A172 (cell line): ENCODE results near the gene ATXN1. TPM values are rescaled to one million over a fixed set of nuclear protein-coding genes. Genes with fewer than 3 reads are reported as not detected.

Source experiments
- DNase-seq: peaks from one replicate; pipeline ENCODE4 v3.0.0-alpha.2; 2015; ENCODE audit warnings: low spot score
- total RNA-seq: library from RNA; depleted of rRNA; stranded (reverse); fragments of >200 nt; shearing (Covaris generic); gene quantifications from 2 replicates; pipeline ENCODE4 v1.2.3, GENCODE V29; 2014

ATXN1 gene
- total RNA-seq, 1 experiment from 2014 or later, result 12.4 TPM

DNA sequence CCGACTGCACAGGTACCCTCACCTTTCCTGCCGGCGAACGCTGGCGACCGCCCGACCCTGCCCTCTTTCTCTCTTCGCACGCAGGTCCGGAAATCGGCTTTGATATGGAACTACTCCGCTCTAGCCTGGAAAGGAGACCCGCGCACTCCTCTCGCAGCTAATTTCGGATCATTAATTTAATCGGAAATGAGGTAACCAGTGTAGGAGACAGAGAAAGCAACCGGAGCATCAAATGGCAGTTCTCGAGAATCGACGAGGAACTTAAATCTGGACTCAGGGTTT lies 949 bp upstream of the ATXN1 start:
- no peak for DNase-seq

DNA sequence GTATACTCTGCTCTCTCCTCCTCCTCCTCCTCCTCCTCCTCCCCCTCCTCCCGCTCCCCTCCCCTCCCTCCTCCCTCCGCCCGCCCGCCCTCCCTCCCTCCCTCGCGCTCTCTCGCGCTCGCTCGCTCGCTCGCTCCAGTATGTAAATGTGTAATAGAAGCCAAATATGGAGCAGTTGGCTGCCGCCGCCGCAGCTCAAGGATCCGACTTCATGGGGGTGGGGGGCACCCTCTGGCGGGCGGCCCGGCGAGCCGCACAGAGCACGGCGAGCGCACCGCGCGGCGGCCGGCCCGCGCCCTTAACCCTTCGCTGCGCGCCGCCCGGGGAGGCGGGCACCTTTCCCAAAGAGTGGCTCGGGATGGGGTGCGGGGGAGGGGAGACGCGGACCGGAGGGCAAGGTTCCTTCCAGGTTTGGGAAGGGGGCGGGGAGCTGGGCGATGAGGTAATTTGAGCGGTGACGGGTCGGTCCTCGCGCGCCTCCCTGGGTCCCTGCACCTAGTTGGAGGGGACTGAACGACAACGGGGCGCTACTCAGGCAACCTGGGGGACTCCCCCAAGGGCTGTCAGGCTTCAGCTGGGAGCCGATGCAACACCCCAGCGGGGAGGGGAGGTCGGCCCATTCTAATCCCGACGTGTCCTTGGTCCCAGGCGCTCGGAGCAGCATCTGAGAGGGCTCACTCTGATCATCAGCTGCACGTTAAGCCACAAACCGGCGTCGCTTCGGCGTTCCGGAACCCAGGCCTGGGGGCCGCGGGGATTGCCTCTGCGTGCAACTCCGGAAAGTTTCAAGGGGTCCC lies 409 bp upstream of the ATXN1 start:
- DNase-seq, result peak; percentile 64

DNA sequence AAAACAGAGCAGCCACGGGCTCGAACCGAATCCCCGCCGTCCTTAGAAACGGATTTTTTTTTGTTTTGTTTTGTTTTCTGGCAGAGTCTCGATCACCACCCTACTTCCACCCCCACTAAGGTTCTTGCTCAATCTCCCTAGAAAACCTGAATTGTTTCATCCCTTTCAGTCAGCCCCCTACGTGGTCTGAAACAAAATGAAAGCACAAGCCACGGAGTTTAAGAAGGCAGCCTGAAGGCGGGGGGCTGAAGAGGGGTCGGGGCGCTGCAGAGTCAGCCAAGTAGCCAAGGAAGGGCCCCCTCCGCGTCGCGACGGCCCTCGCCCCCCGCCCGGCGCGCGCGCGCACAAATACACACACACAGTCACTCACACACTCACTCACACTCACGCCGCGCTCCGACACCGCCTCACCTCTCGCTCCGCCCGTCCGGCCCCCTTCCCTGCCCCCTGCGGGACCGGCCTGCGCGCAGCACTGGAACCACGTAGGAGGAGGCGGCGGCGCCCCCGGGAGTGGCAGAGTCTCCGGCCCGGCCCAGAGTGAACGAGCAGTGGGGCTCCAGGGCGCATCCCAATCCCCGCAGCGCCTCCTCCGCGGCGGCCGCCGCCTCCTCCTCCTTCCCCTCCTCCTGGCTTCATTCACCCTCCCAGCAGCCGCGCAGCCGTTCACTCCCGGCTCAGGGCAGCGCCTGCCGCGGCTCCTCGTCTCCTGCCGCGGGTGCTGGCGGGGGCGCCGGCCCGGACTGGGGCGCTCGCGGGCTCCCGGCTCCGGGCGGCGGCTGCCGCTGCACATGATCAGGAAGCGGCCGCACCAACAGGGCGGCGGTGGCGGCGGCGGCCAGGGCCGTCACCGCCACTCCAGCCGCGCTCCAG lies 1.4 kb downstream of the ATXN1 start:
- DNase-seq, result no peak

GRCh38 chr6:16759181-16759645 lies 2.0 kb downstream of the ATXN1 start:
- DNase-seq, result no peak

- no peak for DNase-seq
Observed at GRCh38 chr6:16758163-16758975, 2.9 kb downstream of the ATXN1 start.

DNA sequence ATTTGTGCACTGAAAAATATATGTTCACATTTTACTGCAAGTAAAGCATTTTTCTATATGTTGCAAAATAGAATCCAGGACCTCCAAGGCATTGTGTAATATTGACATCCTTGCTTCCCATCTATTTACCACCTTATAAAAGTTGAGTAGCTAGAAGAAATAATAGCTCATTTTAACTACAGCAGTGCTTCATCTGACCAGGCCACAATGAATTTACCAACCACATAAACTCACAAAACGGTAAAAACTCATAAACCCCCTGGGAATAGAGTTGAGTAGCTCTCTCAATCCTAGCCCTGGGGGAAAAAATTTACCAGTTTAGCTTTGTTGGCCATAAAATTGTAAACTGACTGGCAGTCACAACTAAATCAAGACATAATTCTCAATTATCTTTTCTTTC lies 3.9 kb downstream of the ATXN1 start:
- DNase-seq, result no peak

DNA sequence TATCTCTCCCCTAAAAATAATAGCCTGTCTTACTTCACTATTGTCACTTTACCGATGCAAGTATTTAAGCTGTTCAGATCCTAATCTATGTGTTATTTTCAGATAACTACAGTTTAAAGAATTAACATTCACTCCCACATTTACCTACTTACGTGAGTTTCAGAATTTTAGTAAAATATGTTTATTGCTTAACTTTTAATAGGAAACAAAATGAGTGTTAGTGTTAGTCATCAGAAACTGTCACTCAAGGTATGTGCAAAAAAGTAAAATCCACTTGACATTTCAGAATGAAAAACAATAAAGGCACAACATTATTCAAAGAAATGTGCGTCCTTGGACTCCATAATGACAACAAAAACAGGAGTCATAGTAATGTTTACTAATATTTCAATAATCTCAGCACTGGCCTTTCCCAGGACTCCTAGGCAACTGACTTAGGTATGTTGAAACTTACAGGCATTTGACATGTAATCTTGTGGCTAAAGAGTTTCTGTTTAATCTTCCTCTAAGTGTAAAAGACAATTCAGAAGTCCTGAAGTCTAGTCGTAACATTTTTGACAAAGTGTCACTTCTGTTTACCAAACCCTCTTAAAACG lies 4.5 kb downstream of the ATXN1 start:
- DNase-seq, result no peak

GRCh38 chr6:16755544-16755943 lies 5.7 kb downstream of the ATXN1 start:
- DNase-seq, result no peak

- DNase-seq, result no peak
Observed at GRCh38 chr6:16754876-16755275, 6.4 kb downstream of the ATXN1 start.

GRCh38 chr6:16754274-16754673 lies 7.0 kb downstream of the ATXN1 start:
- no peak for DNase-seq

GRCh38 chr6:16753341-16753740 lies 7.9 kb downstream of the ATXN1 start:
- DNase-seq, result no peak

GRCh38 chr6:16752206-16752866 lies 8.9 kb downstream of the ATXN1 start:
- peak; percentile 79 for DNase-seq

DNA sequence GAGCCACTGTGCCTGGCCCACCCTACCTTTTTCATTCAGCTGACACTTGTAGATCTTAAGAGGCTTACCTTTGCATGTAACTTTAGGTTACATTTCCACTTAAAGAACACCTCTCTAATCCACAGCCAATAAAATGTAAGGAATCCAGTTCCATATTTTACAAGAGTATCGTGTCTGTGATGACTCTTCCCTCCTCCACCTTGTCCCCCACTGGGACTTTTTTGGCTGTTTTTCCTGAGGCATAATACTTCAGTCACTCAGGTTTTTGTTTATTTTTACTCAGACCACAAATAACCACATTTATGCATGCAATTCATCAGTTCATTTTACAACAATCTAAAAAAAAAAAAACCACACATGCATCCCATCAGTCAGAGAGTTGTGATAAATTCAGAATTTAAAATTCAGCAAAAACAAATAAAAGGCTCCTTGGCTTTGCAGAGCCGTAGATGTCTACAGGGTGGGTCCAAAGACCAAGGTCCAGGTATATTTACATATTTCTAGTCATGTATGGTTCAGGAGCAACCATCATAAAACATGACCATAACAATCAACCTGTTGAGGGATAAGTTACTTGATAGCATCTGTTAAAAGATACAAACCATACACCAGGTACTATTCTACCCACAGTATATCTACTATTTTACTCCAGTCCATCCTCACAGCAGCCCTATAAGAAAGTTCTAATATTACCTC lies 9.9 kb downstream of the ATXN1 start:
- DNase-seq, result peak; percentile 64

DNA sequence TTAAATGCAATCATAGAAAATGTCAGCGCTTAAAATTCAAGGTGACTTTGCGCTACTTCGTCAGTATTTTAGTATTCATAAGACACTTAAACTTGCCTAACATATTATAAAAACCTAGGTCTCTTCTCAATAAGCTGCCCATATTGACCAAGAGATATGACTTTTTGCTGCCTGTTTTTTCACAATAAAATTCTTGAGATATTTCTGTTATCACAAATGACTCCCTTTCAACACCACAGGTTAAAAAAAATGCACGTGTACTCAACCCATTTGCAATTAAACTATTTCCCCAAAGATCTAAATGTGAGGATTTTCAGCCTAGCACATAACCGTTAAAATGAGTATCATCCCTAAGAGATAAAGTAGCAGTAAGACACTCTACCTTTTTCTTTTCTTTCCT lies 10.7 kb downstream of the ATXN1 start:
- DNase-seq, result no peak

GRCh38 chr6:16749516-16750485 lies 11.5 kb downstream of the ATXN1 start:
- no peak for DNase-seq

- DNase-seq, result no peak
Observed at GRCh38 chr6:16748025-16748319, 13.3 kb downstream of the ATXN1 start.

DNA sequence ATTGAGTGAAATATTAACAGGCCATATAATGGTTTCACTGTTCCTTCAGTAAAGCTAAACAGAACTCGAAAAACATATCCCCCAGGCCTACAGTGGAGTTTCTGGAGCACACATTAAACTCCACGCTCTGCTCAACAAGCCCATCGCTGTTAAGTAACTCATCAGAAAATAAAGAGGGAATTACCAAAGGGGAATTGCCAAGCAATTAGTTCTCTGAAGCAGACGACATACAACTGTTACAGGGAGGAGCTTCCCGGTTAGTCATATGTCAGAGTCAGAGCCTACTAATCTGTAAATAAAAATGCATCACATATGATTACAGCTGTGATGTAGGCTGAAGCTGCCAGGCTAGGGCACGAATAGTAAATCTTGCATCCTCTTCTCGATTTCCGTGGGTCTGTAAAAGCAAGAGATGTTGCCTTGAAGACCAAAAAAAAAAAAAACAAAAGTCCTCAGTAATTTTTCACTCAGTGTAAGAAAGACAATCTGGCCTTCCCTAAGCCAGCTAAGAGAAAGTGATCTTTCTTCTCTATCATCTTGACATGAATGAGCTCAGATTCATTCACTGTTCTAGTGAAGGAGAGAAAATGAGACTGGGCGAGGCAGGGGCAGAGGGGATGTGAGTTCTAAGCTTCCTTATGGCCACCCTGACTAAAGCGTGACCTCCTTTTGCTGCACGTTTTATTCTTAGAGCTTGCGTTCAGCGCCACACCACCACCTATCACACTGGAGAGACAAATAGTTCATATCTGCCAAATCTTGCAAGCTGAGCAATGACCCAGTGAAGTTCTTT lies 13.8 kb downstream of the ATXN1 start:
- DNase-seq, result peak; percentile 71

DNA sequence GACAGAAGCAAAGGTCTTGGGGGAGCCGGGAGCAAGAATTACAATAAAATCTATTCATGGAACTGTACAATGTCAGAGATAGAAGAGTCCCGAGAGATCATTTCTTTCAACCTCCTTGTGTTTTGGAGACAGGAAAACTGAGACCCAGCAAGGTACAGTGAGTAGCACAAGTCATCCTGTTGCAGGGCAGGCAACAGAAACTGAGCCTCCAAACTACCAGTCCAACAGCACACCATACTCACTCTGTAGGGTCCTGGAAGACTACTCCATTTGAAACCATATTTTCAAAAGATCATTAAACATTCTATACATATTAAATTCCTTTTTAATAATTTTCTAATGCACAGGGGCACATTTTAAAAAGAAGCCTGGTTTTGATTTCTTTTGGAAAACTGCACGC lies 14.4 kb downstream of the ATXN1 start:
- DNase-seq, result no peak

DNA sequence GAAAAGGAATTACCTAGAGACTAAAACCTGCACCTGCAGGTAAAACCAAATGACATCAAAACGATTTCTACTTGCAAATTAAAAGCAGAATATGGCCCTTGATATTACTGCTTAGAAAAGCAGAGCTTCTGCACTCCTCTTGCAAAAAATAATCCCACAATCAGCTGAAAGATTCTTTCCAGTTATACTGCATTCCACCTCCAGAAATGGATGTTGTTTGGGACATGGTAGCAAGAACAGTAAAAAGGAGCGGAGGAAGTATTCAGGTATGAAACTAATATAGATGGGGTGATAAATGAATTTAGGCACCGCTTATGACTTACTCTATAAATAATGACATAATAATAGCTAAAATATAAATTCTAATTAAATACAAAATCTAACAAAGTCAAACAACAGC lies 14.9 kb downstream of the ATXN1 start:
- no peak for DNase-seq
